Fibroblast of lung (primary cell): ENCODE results near the gene TPCN2. TPM values are rescaled to one million over a fixed set of nuclear protein-coding genes. Genes with fewer than 3 reads are reported as not detected.

ENCODE experiments used
- DNase-seq, 2 donors: peaks; one replicate each; pipeline versions ENCODE4 v3.0.0 to v3.0.0-alpha.2; 2010; ENCODE audit warnings: low read depth in 2 of 2
- H2AFZ ChIP-seq: 2 replicates; pipeline ENCODE4 v1.5.1; 2012; ENCODE audit warnings: low read length, control low read depth, inconsistent platforms
- H3K27ac ChIP-seq: 2 replicates; pipeline ENCODE4 v1.5.1; 2011; ENCODE audit warnings: low read length, control low read depth; ENCODE audit not compliant: insufficient read depth
- H3K27me3 ChIP-seq: 2 replicates; pipeline ENCODE4 v1.5.1; 2011; ENCODE audit warnings: mild to moderate bottlenecking, low read length; ENCODE audit not compliant: control insufficient read depth, insufficient read depth
- H3K36me3 ChIP-seq: 2 replicates; pipeline ENCODE4 v1.5.1; 2011; ENCODE audit warnings: low read length; ENCODE audit not compliant: control insufficient read depth, insufficient read depth
- H3K4me1 ChIP-seq: 2 replicates; pipeline ENCODE4 v1.5.1; 2011; ENCODE audit warnings: low read length; ENCODE audit not compliant: control insufficient read depth, insufficient read depth; ENCODE audit errors: extremely low read depth
- H3K4me2 ChIP-seq: 2 replicates; pipeline ENCODE4 v1.5.1; 2011; ENCODE audit warnings: low read length, control low read depth; ENCODE audit not compliant: insufficient read depth; ENCODE audit errors: extremely low read depth
- H3K4me3 ChIP-seq, 4 experiments: fragments of 200-600 bp in 1 of 4; sonication (generic) in 1 of 4; replicated peaks in 1 of 4; 2 replicates each; pipeline ENCODE4 v1.5.1; 2011 to 2016; ENCODE audit warnings: low read length in 4 of 4, low read depth in 3 of 4, mild to moderate bottlenecking in 3 of 4, control low read depth in 2 of 4, inconsistent platforms in 1 of 4, mixed read lengths in 1 of 4; ENCODE audit not compliant: insufficient read depth in 1 of 4; ENCODE audit errors: control extremely low read depth in 1 of 4
- H3K79me2 ChIP-seq: 2 replicates; pipeline ENCODE4 v1.5.1; 2012; ENCODE audit warnings: mild to moderate bottlenecking, low read length, inconsistent platforms; ENCODE audit not compliant: control insufficient read depth, insufficient read depth
- H3K9ac ChIP-seq: 2 replicates; pipeline ENCODE4 v1.5.1; 2011; ENCODE audit warnings: mild to moderate bottlenecking, low read length, control low read depth; ENCODE audit not compliant: insufficient read depth
- H3K9me3 ChIP-seq: 2 replicates; pipeline ENCODE4 v1.5.1; 2012; ENCODE audit warnings: low read depth, low read length; ENCODE audit not compliant: control insufficient read depth, insufficient read depth
- H4K20me1 ChIP-seq: 2 replicates; pipeline ENCODE4 v1.5.1; 2011; ENCODE audit warnings: low read length; ENCODE audit not compliant: control insufficient read depth, insufficient read depth; ENCODE audit errors: extremely low read depth
- EZH2 ChIP-seq: IDR thresholded peaks from 2 replicates; pipeline ENCODE4 v1.5.1; 2012; ENCODE audit warnings: low read length, control low read depth, mild to moderate bottlenecking; ENCODE audit errors: missing control alignments
- polyA plus RNA-seq, 2 donors: library from polyadenylated mRNA; depleted of rRNA in 1 of 2; stranded (reverse) in 1 of 2; unstranded in 1 of 2; fragments of >200 nt; gene quantifications; 2 replicates each; pipeline ENCODE4 v1.2.1, GENCODE V29; 2011 to 2012; ENCODE audit warnings: missing spikeins in 1 of 2
- total RNA-seq: library from RNA; depleted of rRNA; stranded (reverse); fragments of >200 nt; gene quantifications from 2 replicates; pipeline ENCODE4 v1.2.1, GENCODE V29; 2014
- TF ChIP-seq, protein P1 (sequence below), 2 donors: IDR thresholded peaks in 1 of 2; conservative IDR thresholded peaks in 1 of 2; 1 replicate in 1 of 2; 2 replicates in 1 of 2; pipeline ENCODE4 v1.5.1; 2011 to 2012; ENCODE audit warnings: low read length in 2 of 2, control low read depth in 1 of 2, inconsistent platforms in 1 of 2, low read depth in 1 of 2, mild to moderate bottlenecking in 1 of 2

The TPCN2 gene
- total and polyA plus RNA-seq, 2 donors (not counting 1 experiment from before 2014, with no cell fraction given) = 9.7 to 11.7 TPM

DNA sequence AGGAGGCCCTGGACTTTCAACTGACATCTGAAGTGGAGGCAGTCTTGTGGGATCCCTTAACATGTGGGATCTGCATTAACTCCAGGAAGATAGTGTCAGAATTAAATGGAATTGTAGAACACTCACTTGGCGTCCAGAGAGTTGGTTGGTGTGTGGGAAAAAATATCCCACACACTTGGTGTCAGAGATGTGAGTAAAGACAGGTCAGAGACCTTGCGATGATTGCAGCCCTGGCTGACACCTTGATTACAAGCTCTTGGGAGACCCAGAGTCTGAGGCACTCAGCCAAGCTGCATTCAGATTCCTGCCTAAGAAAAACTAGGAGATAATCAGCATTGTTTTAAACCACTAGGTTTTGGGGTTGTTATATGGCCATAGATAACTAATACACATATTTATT lies 7.2 kb upstream of the TPCN2 start:
- Histone ChIP-seq H3K79me2 (no peaks in the 10 kb centered on the region), H3K27ac (peak overlapping the region; percentile 58), H3K4me3 (no peak overlapping the region), H4K20me1 (no peaks in the 10 kb centered on the region), H2AFZ (no peak overlapping the region), H3K4me2 (peak overlapping the region; percentile 19), H3K27me3 (no peaks in the 10 kb centered on the region), H3K36me3 (no peaks in the 10 kb centered on the region), H3K9ac (no peak overlapping the region), H3K9me3 (no peaks in the 10 kb centered on the region), H3K4me1 (peaks cover 23% of the 10 kb centered on the region)
- TF ChIP-seq, protein P1, sequence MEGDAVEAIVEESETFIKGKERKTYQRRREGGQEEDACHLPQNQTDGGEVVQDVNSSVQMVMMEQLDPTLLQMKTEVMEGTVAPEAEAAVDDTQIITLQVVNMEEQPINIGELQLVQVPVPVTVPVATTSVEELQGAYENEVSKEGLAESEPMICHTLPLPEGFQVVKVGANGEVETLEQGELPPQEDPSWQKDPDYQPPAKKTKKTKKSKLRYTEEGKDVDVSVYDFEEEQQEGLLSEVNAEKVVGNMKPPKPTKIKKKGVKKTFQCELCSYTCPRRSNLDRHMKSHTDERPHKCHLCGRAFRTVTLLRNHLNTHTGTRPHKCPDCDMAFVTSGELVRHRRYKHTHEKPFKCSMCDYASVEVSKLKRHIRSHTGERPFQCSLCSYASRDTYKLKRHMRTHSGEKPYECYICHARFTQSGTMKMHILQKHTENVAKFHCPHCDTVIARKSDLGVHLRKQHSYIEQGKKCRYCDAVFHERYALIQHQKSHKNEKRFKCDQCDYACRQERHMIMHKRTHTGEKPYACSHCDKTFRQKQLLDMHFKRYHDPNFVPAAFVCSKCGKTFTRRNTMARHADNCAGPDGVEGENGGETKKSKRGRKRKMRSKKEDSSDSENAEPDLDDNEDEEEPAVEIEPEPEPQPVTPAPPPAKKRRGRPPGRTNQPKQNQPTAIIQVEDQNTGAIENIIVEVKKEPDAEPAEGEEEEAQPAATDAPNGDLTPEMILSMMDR (conservative IDR thresholded peaks at IDR 0.05 in 1 of 2, IDR thresholded peaks at IDR 0.05 in 1 of 2; ENCODE audit: low read depth in 1 of 2, low read length in 2 of 2) = no peak
- TF ChIP-seq EZH2 = no peak
- DNase-seq = peak; percentile 23 to 58

DNA sequence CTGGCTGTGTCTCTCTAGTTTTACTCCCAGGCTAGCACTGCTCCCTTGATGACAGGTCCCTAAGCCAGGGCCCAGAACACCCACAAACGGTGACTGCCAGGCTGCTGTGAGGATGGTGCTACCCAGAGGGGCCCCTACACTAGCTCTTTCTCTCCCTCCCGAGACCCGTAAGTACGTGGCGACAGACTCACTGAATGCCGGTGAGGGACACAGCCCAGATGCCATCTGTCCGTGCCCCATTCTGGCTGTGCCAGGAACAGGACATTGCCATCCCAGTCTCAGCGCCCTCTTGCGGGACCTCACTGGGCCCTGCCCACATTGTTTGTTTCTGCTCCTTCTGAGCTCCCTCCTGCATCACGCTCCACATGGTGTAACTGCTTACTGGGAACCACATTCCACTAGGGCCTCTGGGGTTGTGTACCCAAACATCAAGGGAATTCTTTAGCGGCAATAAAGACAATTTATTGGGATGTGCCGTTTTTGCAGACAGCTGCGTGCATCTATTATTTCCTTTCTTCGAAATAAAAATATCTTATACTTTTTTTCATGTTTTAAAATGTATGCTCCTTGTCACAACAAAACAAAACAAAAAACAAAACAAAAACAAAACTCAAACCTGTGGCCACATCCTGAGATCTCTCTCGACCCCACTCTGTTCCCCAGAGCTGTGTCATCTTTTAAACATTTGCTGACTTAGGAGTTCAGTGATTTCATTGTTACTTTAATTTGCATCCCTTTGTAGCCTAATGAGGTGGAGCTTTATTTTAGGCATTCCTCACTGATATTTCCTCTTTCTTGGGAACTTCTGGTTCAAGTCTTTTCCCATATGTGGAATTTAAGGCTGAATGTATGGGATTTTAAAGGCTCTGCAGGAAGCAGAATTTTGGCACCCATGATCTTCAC lies 4.4 kb upstream of the TPCN2 start:
- H3K4me1 ChIP-seq = peaks cover 30% of the 10 kb centered on the region
- no peak overlapping the region for H3K4me3 ChIP-seq
- peak overlapping the region; percentile 5 for H3K9ac ChIP-seq
- H3K27me3 ChIP-seq = no peaks in the 10 kb centered on the region
- peak overlapping the region; percentile 52 for H3K4me2 ChIP-seq
- TF ChIP-seq, protein P1 (conservative IDR thresholded peaks at IDR 0.05 in 1 of 2, IDR thresholded peaks at IDR 0.05 in 1 of 2; ENCODE audit: low read depth in 1 of 2, low read length in 2 of 2) = peak; percentile 73 to 79
- TF ChIP-seq EZH2 = no peak
- peak overlapping the region; percentile 61 for H2AFZ ChIP-seq
- H3K36me3 ChIP-seq = no peaks in the 10 kb centered on the region
- H3K79me2 ChIP-seq = peaks cover 5% of the 10 kb centered on the region
- H4K20me1 ChIP-seq = no peaks in the 10 kb centered on the region
- no peaks in the 10 kb centered on the region for H3K9me3 ChIP-seq
- peak overlapping the region; percentile 24 for H3K27ac ChIP-seq
- DNase-seq = peak; percentile 67 to 83

DNA sequence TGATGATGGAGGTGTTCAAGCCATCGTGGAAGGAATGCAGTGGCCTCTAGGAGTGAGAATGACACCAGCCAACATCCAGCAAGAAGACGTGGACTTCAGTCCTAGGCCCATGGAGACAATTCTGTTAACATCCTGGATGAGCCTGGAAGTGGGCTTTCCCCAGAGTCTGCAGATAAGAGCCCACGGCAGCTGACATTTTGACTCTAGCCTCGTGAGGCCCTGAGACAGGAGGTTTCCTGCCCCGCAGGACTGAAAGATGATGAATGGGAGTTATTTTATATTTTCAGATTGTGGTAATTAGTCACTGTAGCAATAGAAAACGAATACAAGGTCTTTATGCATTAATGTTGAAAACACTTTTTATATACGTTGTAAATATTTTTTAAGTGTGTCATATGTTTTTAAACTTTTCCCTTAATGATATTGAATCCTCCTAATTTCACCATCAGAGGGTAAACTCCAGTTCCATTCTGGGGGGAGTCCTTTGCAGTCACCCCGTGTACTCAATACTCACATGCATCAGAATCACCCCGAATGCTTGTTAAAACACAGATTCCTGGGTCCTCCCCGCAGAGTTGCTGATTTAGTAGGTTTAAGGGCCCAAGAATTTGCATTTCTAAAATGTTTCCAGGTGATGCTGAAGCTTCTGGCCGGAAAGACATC lies 570 bp upstream of the TPCN2 start:
- Histone ChIP-seq H3K79me2 (peaks cover 22% of the 10 kb centered on the region), H3K9me3 (no peaks in the 10 kb centered on the region), H3K9ac (peak overlapping the region; percentile 97), H2AFZ (peak overlapping the region; percentile 88), H4K20me1 (no peaks in the 10 kb centered on the region), H3K4me3 (peak overlapping the region; percentile 67 to 93 (median 88)), H3K4me1 (peaks cover 21% of the 10 kb centered on the region), H3K36me3 (no peaks in the 10 kb centered on the region), H3K27me3 (no peaks in the 10 kb centered on the region), H3K4me2 (peak overlapping the region; percentile 75), H3K27ac (peak overlapping the region; percentile 88)
- peak in 1 of 2 donors; percentile 12 for DNase-seq
- no peak for TF ChIP-seq EZH2
- TF ChIP-seq, protein P1 (conservative IDR thresholded peaks at IDR 0.05 in 1 of 2, IDR thresholded peaks at IDR 0.05 in 1 of 2; ENCODE audit: low read depth in 1 of 2, low read length in 2 of 2) = no peak
